SJCRH30 (cell line): ENCODE results near the gene C21orf58. TPM values are rescaled to one million over a fixed set of nuclear protein-coding genes. Genes with fewer than 3 reads are reported as not detected.

Experiments
- DNase-seq, 2 experiments: peaks; one replicate each; pipeline ENCODE4 v3.0.0-alpha.2; 2015 to 2020
- H3K27ac ChIP-seq: fragments of 250-450 bp; sonication (Bioruptor Pico); 2 replicates; pipeline ENCODE4 v1.5.1; 2020; ENCODE audit warnings: mild to moderate bottlenecking, moderate library complexity
- H3K27me3 ChIP-seq: fragments of 250-450 bp; sonication (Bioruptor Pico); 2 replicates; pipeline ENCODE4 v1.5.1; 2020; ENCODE audit warnings: mild to moderate bottlenecking, moderate library complexity
- H3K36me3 ChIP-seq: fragments of 250-450 bp; sonication (Bioruptor Pico); 2 replicates; pipeline ENCODE4 v1.5.1; 2020; ENCODE audit warnings: mild to moderate bottlenecking, moderate library complexity
- H3K4me1 ChIP-seq: fragments of 250-450 bp; sonication (Bioruptor Pico); 2 replicates; pipeline ENCODE4 v1.5.1; 2020; ENCODE audit warnings: mild to moderate bottlenecking, moderate library complexity
- H3K4me3 ChIP-seq: fragments of 250-450 bp; sonication (Bioruptor Pico); 2 replicates; pipeline ENCODE4 v1.5.1; 2020; ENCODE audit warnings: mild to moderate bottlenecking, moderate library complexity
- H3K9me3 ChIP-seq: fragments of 250-450 bp; sonication (Bioruptor Pico); replicated peaks from 2 replicates; pipeline ENCODE4 v1.5.1; 2020; ENCODE audit warnings: mild to moderate bottlenecking, moderate library complexity
- total RNA-seq: library from RNA; depleted of rRNA; stranded (reverse); fragments of >200 nt; shearing (Covaris generic); gene quantifications from 2 replicates; pipeline ENCODE4 v1.2.3, GENCODE V29; 2014

The C21orf58 gene
- total RNA-seq, 1 experiment from 2014 or later = 40.7 TPM

DNA sequence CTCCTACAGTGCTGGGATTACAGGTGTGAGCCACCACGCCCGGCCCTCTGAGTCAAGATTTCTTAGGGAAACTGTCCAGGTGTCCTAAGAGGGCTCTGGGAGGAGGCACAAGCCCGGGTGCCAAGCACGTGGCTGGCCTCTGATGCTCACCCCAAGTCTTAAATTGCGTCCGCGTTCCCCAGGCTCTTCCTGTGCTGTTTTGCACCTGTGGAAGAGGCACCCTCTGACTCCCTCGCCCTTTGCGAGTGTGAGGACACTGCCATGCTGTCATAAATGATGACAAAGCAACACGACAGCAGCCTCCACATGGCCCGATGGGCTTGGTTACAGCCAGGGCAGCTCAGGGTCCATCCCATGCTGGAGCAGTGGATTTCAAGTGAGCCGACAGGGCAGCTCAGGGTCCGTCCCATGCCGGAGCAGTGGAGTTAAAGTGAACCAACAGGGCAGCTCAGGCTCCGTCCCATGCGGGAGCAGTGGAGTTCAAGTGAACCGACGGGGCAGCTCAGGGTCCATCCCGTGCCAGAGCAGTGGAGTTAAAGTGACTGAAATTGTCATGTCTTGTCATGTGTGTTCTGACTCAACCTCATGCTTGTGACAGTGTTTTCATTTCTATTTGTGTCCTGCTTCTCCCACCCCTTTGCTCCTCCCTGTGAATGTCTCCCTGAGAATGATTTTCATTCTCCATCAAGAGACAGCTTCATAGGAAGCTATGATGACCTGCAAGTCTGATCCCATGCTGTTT lies 34.2 kb upstream of the C21orf58 start:
- Histone ChIP-seq H3K27ac (no peak overlapping the region), H3K36me3 (peaks cover 33% of the 10 kb centered on the region), H3K4me3 (no peak overlapping the region), H3K4me1 (no peaks in the 10 kb centered on the region), H3K27me3 (no peaks in the 10 kb centered on the region), H3K9me3 (no peaks in the 10 kb centered on the region)
- DNase-seq = no peak

DNA sequence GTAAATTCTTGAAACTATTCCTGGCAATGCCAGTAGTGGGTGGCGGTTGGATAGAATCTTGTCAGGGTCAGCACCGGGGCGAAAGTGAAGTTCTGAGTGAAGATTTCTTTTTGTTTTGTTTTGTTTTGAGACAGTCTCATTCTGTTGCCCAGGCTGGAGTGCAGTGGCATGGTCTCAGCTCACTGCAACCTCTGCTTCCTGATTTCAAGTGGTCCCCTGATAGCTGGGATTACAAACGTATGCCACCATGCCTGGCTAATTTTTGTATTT lies 33.6 kb upstream of the C21orf58 start:
- Histone ChIP-seq H3K27me3 (no peaks in the 10 kb centered on the region), H3K36me3 (peaks cover 34% of the 10 kb centered on the region)
- no peak for DNase-seq

DNA sequence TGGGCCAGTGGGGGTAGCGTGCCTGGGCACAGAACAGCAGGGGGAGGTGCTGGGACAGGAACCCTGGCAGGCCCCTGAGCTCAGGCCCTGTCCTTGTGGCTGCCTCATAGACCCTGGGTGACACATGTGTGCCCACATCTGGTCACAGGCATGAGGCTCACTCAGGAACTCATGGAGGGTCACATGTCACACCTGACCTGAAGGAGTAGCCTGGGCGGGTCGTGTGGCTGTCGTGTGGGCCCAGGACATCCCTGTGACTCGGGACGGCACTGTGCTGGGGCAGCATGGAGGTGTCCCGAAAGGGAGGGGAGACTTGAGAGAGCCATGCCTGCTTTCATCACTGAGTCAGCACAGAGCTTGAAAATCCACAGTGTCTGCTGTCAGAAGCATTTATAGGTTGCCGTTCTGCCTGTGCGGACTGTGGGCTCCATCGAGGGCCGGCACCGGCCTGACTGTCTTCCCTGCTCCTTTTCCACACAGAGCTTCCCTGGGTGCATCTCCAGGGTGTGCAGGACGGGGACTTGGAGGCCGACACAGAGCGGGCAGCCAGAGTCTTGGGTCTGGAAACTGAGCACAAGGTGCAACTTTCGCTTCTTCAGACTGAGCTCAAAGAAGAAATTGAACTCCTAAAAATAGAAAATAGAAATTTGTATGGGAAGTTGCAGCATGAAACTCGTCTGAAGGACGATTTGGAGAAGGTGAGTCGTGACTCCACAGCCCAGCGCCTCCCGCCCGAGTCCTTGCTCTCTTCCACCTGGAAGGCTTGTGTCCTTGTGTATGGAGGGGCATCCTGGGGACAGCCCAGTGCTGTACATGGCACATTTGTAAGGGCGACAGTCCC lies 33.0 kb upstream of the C21orf58 start:
- DNase-seq = no peak
- H3K9me3 ChIP-seq = no peaks in the 10 kb centered on the region
- no peak overlapping the region for H3K4me3 ChIP-seq
- H3K4me1 ChIP-seq = no peaks in the 10 kb centered on the region
- H3K36me3 ChIP-seq = peaks cover 33% of the 10 kb centered on the region
- H3K27ac ChIP-seq = no peak overlapping the region
- no peaks in the 10 kb centered on the region for H3K27me3 ChIP-seq

More for the DNA sequence above, 33.6 kb upstream of the C21orf58 start:
- Histone ChIP-seq H3K9me3 (no peaks in the 10 kb centered on the region), H3K27ac (no peak overlapping the region), H3K4me3 (no peak overlapping the region), H3K4me1 (no peaks in the 10 kb centered on the region)

DNA sequence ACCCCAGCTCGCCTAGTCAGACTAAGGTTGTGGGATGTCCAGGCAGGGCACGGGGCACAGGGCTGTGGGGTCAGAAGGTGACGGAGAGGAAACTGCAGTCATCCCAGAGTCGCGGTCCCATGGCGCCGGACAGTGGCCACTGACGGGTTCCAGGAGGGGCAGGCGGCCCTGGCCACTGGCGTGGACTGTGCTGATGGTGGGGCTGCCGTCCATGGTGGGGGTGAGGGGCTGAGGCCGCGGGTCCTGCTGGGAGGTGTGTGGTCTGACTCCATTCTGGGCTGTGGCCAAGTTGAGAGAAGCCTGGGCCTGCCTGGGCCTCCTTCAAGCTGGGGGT lies 32.3 kb upstream of the C21orf58 start:
- no peak for DNase-seq
- no peaks in the 10 kb centered on the region for H3K9me3 ChIP-seq
- no peaks in the 10 kb centered on the region for H3K4me1 ChIP-seq
- no peak overlapping the region for H3K27ac ChIP-seq
- peaks cover 32% of the 10 kb centered on the region for H3K36me3 ChIP-seq
- no peaks in the 10 kb centered on the region for H3K27me3 ChIP-seq
- no peak overlapping the region for H3K4me3 ChIP-seq

DNA sequence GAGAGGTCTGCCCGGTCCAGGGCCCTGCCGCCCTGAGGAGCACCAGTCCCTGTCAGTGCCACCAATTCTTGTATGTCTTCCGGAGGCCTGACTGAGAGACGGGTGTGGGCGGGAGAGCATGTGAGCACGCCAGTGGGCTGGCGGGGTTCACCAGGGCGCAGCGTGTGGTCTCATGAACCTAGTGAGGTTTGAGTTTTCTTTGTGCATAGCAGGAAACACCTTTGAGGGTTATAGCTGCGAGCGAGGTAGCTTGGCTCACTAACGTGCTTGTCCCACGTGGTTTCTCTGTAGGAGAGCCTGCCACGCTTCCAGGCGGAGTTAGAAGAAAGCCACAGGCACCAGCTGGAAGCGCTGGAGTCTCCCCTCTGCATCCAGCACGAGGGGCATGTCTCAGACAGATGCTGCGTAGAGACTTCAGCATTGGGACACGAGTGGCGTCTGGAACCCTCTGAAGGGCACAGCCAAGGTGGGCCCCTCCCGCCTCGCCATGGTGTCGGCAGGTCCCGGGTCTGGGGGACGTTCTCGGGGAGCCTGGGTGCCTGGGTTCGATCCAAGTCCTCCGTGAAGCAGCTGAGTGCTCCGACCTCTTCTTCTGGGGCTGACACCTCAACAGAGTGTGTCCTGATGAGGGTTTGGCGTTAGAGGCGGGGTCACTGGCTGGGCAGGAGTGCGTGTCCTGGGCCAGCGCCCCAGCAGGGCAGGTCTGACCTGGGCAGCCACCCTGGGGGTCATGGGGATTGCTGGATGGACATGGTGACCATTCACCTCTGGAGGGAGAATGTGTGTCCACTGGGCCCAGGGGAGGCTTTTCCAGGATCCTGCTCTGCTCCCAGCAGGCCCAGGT lies 31.7 kb upstream of the C21orf58 start:
- Histone ChIP-seq H3K36me3 (peaks cover 38% of the 10 kb centered on the region), H3K27me3 (no peaks in the 10 kb centered on the region)
- DNase-seq = no peak

DNA sequence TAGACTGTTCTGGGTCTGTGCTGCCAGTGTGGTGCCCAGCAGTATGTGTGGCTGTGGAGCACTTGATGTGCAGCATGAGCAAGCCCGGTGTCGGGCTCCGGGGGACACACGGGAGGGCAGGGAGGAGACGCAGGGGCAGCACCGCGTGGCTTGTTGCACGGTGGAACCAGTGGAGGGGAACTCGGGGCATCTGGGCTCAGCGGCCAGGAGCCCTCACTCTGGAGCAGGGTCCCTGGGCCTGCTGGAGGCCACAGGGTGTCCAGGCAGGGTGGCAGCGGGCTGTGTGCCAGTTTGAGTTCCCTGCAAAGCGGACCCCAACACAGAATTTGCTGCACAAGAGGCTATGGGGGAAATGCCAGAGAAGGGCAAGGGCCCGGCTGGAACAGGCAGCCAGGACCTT lies 30.8 kb upstream of the C21orf58 start:
- no peak overlapping the region for H3K27ac ChIP-seq
- H3K4me1 ChIP-seq = no peaks in the 10 kb centered on the region
- no peak overlapping the region for H3K4me3 ChIP-seq
- H3K27me3 ChIP-seq = no peaks in the 10 kb centered on the region
- DNase-seq = no peak
- peaks cover 45% of the 10 kb centered on the region for H3K36me3 ChIP-seq
- H3K9me3 ChIP-seq = no peaks in the 10 kb centered on the region

More for the DNA sequence above, 31.7 kb upstream of the C21orf58 start:
- H3K27ac ChIP-seq = no peak overlapping the region
- no peaks in the 10 kb centered on the region for H3K9me3 ChIP-seq
- H3K4me1 ChIP-seq = no peaks in the 10 kb centered on the region
- no peak overlapping the region for H3K4me3 ChIP-seq

DNA sequence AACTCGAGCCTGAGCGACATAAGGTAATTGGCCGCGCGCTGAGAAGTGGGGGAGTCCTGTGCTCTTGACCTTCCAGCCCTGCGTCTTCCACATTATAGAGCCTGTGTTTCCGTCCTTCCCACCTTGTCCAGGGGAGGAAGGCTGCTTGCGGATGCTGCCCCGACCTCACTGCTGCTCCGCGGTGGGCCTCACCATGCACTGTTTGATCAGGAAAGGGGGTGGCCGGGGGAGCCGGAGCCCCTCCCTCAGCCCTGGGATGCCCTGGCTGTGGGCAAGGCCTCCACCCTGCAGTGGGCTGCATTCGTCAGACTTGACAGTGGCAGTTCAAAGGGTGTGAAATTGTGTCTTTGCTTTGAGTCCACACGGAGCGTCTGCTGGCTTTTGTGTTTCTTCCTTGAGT lies 30.4 kb upstream of the C21orf58 start:
- no peaks in the 10 kb centered on the region for H3K27me3 ChIP-seq
- DNase-seq = no peak
- H3K36me3 ChIP-seq = peaks cover 48% of the 10 kb centered on the region
- no peaks in the 10 kb centered on the region for H3K4me1 ChIP-seq
- H3K27ac ChIP-seq = no peak overlapping the region
- no peaks in the 10 kb centered on the region for H3K9me3 ChIP-seq
- no peak overlapping the region for H3K4me3 ChIP-seq

DNA sequence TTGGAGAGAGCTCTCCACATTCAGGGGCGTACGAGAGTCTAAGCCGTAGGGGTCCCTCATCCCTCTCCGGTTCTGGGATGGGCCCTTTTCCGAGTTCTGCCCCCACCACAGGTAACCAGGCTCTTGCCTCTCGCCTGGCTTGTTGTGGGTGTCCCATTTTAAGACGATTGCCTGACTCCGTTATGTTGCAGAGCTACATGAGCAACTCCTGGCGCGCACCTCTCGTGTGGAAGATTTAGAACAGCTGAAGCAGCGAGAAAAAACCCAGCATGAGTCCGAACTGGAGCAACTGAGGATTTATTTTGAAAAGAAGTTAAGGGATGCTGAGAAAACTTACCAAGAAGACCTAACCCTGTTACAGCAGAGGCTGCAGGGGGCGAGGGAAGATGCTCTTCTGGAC lies 29.2 kb upstream of the C21orf58 start:
- Histone ChIP-seq H3K4me3 (no peak overlapping the region), H3K4me1 (no peaks in the 10 kb centered on the region), H3K27ac (no peak overlapping the region), H3K27me3 (no peaks in the 10 kb centered on the region), H3K36me3 (peaks cover 48% of the 10 kb centered on the region), H3K9me3 (no peaks in the 10 kb centered on the region)
- no peak for DNase-seq

DNA sequence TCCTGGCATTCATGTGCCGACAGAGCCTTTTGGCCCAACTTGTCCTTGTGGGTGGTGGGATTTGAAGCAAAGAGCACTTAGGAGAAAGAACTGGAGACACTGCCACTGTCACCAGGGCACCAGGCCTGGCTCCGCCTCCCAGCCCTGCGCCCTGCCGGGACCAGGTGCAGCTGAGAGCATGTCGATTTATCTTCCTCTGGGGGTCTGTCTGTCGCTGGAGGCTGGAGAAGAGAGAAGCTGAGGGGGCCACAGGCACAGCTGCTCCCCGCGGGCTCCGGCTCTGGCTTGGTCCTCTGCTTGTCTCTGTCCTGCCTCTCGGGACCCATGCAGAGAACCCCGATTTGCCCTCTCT lies 28.5 kb upstream of the C21orf58 start:
- Histone ChIP-seq H3K9me3 (no peaks in the 10 kb centered on the region), H3K36me3 (peaks cover 50% of the 10 kb centered on the region), H3K27ac (no peak overlapping the region), H3K4me1 (no peaks in the 10 kb centered on the region), H3K27me3 (no peaks in the 10 kb centered on the region), H3K4me3 (no peak overlapping the region)
- no peak for DNase-seq

DNA sequence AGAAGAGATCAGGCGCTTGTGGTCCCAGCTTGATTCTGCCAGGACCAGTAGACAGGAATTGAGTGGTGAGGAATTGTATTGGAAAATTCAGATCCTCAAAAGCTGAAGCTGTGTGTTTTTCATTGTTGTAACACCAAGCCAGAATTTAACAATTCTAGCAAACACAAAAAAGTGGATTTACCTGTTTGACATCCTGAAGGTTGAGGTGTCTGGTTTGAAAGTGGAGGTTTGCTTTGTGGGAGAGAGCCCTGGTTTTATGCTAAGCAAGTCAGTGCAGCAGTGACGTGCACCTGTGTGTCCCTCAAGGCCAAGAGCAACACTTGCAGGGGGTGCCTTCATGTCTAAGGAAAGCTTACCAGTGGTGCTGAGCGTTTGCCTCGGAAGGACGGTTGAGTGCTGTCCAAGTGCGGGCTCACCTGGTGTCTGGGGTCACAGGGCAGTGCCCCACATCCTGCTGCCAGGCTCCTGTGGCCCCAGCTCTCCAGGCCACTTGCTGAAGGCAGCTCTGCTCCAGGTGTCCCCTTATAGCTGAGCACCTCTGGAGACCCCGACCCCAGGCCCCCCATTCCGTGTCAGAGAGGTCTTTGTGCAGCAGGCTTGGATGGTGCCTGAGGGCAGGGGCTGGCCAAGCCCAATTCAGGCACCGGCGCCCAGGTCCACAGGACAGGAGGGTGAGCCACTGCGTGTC lies 27.9 kb upstream of the C21orf58 start:
- no peaks in the 10 kb centered on the region for H3K27me3 ChIP-seq

DNA sequence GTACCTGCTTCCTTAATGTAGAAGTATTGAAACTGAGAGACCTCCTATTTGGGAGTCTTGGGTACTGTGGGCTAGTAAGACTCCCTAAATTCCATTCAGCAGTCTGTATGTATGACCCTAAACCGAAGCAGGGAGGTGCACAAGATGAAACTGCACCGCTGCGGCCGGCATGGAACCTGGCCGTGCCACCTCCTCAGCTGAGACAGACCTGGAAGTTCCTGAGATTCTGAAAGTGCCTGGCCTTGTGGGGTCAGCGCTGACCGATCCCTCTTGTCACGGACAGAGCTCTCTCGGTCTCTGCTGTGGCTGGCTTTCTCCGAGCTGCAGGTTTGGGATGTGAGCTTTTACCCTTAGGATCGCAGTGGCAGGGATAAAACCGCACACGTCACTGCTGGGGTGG lies 27.3 kb upstream of the C21orf58 start:
- H3K9me3 ChIP-seq = no peaks in the 10 kb centered on the region
- H3K27ac ChIP-seq = no peak overlapping the region
- no peaks in the 10 kb centered on the region for H3K27me3 ChIP-seq
- DNase-seq = no peak
- H3K36me3 ChIP-seq = peaks cover 57% of the 10 kb centered on the region
- no peaks in the 10 kb centered on the region for H3K4me1 ChIP-seq
- no peak overlapping the region for H3K4me3 ChIP-seq

More for the DNA sequence above, 27.9 kb upstream of the C21orf58 start:
- Histone ChIP-seq H3K27ac (no peak overlapping the region), H3K4me3 (no peak overlapping the region), H3K36me3 (peaks cover 54% of the 10 kb centered on the region), H3K4me1 (no peaks in the 10 kb centered on the region), H3K9me3 (no peaks in the 10 kb centered on the region)
- DNase-seq = no peak

DNA sequence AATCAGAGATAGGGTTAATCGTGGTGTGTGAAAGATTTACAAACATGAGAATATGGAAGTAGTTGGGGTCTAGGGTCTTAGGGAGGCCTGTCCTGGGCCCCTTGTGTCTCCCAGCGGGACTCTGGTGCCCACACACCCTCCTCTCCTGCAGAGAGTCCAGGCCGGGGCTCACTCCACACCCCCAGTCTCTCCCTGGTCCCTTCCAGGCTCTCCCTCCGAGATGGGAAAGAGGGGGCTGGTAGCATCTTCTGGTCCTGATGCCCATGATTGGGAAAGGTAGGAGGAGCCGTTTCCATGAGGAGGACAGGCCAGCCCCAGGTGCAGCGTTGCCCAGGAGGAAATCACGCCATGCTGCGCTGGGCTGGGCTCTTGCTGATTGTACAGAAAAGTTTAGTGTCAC lies 26.9 kb upstream of the C21orf58 start:
- Histone ChIP-seq H3K27me3 (no peaks in the 10 kb centered on the region), H3K36me3 (peaks cover 59% of the 10 kb centered on the region), H3K4me3 (no peak overlapping the region), H3K27ac (no peak overlapping the region), H3K4me1 (no peaks in the 10 kb centered on the region), H3K9me3 (no peaks in the 10 kb centered on the region)
- DNase-seq = no peak

DNA sequence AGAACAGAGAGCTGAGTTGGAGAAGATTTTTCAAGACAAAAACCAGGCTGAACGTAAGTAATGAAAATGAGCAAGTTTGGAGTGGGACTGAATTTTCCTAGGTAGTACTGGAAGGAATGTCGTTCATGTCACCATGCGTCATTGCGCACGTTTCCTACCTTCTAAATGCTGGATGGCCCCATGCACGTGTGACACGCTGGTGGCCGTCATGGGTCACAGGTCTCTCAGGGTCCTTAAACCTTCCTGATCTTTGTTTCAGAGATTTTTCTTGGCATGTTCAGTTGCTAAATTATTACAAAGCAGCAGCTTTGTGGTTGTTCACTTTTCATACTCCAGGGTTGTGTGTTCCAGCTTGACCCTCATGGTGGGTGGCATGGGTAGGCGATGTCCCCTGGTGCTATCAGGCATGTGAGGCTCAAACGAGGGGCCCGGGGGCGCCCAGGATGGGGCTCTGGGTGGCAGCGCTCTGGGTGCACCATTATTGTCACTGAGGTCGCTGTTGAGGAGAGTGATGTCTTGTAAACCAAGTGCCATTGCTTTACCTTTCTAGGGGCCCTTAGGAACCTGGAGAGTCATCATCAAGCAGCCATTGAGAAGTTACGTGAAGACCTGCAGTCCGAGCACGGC lies 25.6 kb upstream of the C21orf58 start:
- Histone ChIP-seq H3K36me3 (peaks cover 63% of the 10 kb centered on the region), H3K4me1 (no peaks in the 10 kb centered on the region), H3K27me3 (no peaks in the 10 kb centered on the region), H3K27ac (no peak overlapping the region), H3K4me3 (no peak overlapping the region), H3K9me3 (no peaks in the 10 kb centered on the region)
- no peak for DNase-seq

DNA sequence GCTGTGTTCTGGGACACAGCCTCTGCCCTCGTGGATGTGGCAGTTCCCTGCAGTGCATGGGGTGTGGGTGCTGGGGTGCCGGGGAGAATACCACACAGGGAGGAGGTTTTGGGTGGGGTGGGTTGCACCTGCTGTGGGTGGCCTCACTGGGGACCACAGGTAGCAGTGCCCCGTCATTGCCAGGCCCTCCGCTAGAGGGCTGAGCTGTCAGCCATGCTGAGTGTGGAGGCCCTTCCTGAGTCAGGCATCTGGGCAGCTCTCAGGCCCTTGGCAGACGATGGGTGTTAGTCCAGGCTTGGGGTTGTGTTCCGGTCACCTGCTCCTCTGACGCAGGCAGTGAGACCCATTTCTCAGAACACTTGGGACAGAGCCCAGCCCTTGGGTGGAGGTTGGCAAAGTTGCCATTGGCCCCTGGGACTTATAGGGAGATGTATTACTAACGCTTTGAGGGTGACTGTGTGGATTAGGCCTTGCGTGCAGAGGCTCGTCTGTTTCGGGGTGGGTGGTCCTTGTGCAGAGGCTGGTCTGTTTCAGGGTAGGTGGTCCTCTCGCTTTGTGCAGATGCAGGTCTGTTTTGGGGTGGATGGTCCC lies 24.2 kb upstream of the C21orf58 start:
- Histone ChIP-seq H3K9me3 (no peaks in the 10 kb centered on the region), H3K36me3 (peaks cover 52% of the 10 kb centered on the region), H3K27ac (no peak overlapping the region), H3K27me3 (no peaks in the 10 kb centered on the region), H3K4me3 (no peak overlapping the region), H3K4me1 (no peaks in the 10 kb centered on the region)
- peak in 1 of 2 experiments; percentile 22 for DNase-seq
